K562 (cell line): ENCODE results near the gene DPH5. TPM values are rescaled to one million over a fixed set of nuclear protein-coding genes. Genes with fewer than 3 reads are reported as not detected.

Source experiments
- AFF1 ChIP-seq, 2 experiments: fragments of 450-650 bp; IDR thresholded peaks; 2 replicates each; pipeline ENCODE4 v1.6.1; 2018; ENCODE audit warnings: mild to moderate bottlenecking in 2 of 2, low read depth in 1 of 2; ENCODE audit not compliant: partially characterized antibody in 2 of 2
- HDAC6 ChIP-seq: IDR thresholded peaks from 2 replicates; pipeline ENCODE4 v1.6.1; 2012; ENCODE audit warnings: low read depth, mild to moderate bottlenecking, control low read depth, inconsistent platforms, low read length, moderate library complexity
- IRF1 ChIP-seq: sonication (generic); formaldehyde crosslinking; IDR thresholded peaks from 2 replicates; pipeline ENCODE4 v1.8.0; 2022; ENCODE audit warnings: missing genetic modification reagents, mild to moderate bottlenecking, borderline replicate concordance
- KLF16 ChIP-seq: IDR thresholded peaks from 2 replicates; pipeline ENCODE4 v1.6.1; 2016; ENCODE audit warnings: antibody characterized with exemption
- RBM22 ChIP-seq: fragments of 200-400 bp; formaldehyde crosslinking; IDR thresholded peaks from 2 replicates; pipeline ENCODE4 v1.6.1; 2018; ENCODE audit warnings: low read length, low read depth; ENCODE audit not compliant: poor library complexity, severe bottlenecking
- SIRT6 ChIP-seq: IDR thresholded peaks from one replicate; pipeline ENCODE4 v1.6.1; 2012; ENCODE audit warnings: low read depth, mild to moderate bottlenecking, control low read depth, inconsistent platforms, low read length, moderate library complexity
- SNRNP70 ChIP-seq: fragments of 200-400 bp; formaldehyde crosslinking; optimal IDR thresholded peaks from 2 replicates; pipeline ENCODE3; 2017; ENCODE audit warnings: low read depth, low read length
- ZFP1 ChIP-seq: fragments of 450-650 bp; formaldehyde crosslinking; IDR thresholded peaks from 2 replicates; pipeline ENCODE4 v1.4.0; 2020; ENCODE audit warnings: mild to moderate bottlenecking, mixed read lengths
- polyA plus RNA-seq, 8 experiments: library from polyadenylated mRNA; depleted of rRNA in 4 of 8; stranded (reverse) in 5 of 8; unstranded in 3 of 8; fragments of >200 nt; fragmentation: Nextera tagmentation in 2 of 8; fragmentation: Illumina TruSeq in 1 of 8; extraction: Ambion mirVana in 2 of 8; extraction: Trizol in 1 of 8; gene quantifications; 2 replicates each; pipeline versions ENCODE4 v1.2.1 to v1.2.3, GENCODE V29; 2011 to 2014; ENCODE audit warnings: inconsistent platforms in 1 of 8, missing spikeins in 1 of 8
- total RNA-seq, 7 experiments: library from RNA; depleted of rRNA in 6 of 7; stranded (reverse); fragments of >200 nt in 6 of 7; fragmentation: Illumina TruSeq in 2 of 7; extraction: Trizol in 2 of 7; gene quantifications; 2 replicates each; pipeline versions ENCODE4 v1.2.1 to v1.2.3, GENCODE V29; 2011 to 2021; ENCODE audit warnings: low replicate concordance in 1 of 7

The DPH5 gene
- total and polyA plus RNA-seq, 9 of the 15 experiments (the other 6 are each of a cell fraction or from before 2014, with no cell fraction given) = 37.6 to 159 (median 89.7) TPM

DNA sequence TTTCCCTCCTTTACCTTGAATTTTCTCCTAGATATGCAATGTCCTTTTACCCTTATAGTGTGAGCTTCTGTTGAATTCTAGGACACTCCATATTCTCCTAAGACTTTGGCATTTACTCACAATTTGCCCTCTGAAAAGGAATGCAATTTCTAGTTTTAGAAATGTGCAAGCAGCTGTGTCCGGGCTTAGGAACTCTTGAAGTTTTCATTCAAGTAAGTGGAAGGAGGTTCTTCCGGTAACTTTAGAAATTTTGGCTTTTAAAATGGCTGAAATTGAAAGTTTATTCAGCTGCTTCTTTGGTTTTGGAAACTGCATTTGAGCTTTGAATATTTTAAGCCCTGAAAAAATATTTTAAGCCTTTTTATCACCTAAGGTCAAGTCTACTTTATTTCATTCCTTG, 56.3 kb downstream of the DPH5 start (continued):
- TF ChIP-seq AFF1 (IDR thresholded peaks at IDR 0.05; ENCODE audit: low read depth in 1 of 2, partially characterized antibody in 2 of 2) (no peak), SNRNP70 (no peak), IRF1 (CRISPR knock-in tag) (no peak), ZFP1 (CRISPR knock-in tag) (no peak), RBM22 (no peak), KLF16 (no peak), SIRT6 (no peak), HDAC6 (no peak)
